ENCODE results near the gene SNRPE. TPM values are rescaled to one million over a fixed set of nuclear protein-coding genes. Genes with fewer than 3 reads are reported as not detected.

The SNRPE gene
- total and polyA plus RNA-seq, 2 experiments from 2014 or later: 99.3 to 904 TPM

DNA sequence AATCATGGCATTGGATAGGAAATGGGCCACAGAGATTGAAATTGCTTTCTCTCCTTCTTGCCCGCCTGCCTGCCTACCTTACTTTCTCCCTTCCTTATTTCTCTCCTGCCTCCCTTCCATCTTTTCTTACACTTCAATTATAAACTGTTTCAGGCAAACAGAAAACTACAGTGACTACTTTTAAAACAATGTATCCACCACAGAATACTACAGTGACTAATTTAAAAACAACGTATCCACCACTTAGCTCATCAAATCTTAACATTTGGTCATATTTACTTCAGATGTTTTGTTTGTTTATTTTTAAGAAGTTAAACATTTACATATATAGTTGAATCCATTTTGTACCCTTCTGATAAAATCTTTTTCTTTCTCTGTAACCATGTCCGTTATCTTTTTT lies 54.4 kb downstream of the SNRPE start:
- Histone ChIP-seq H3K79me2 (replicated peaks; ENCODE audit: insufficient read depth) (no peaks in the 10 kb centered on the region), H4K20me1 (replicated peaks; ENCODE audit: insufficient read depth) (no peaks in the 10 kb centered on the region), H3K9me2 (ENCODE audit: insufficient read depth) (no peaks in the 10 kb centered on the region), H3K27ac (ENCODE audit: low read depth) (no peak overlapping the region), H3K4me3 (no peak overlapping the region), H3K27me3 (ENCODE audit: insufficient read depth) (no peaks in the 10 kb centered on the region), H3K4me1 (ENCODE audit: insufficient read depth) (no peaks in the 10 kb centered on the region), H3K36me3 (ENCODE audit: insufficient read depth) (no peaks in the 10 kb centered on the region), H3F3A (replicated peaks; ENCODE audit: low read depth) (no peaks in the 10 kb centered on the region), H2AFZ (no peak overlapping the region), H3K4me2 (no peak overlapping the region)
- Mint-ChIP-seq H3K36me3 (ENCODE audit: low read depth) (0 out of 3 replicates have a peak, but pooled peaks cover 3% of the 10 kb centered on the region), H3K9me3 (peaks cover 9% of the 10 kb centered on the region; the same call in 2 of the 3 replicates), H3K27ac (no peak overlapping the region), H3K4me1 (no peaks in the 10 kb centered on the region), H3K27me3 (ENCODE audit: insufficient read depth, low read depth, poor library complexity) (peaks cover 3% of the 10 kb centered on the region), H3K4me3 (no peak overlapping the region)
- ATAC-seq: no peak
- TF ChIP-seq EZH2phosphoT487 (IDR thresholded peaks at IDR 0.05; ENCODE audit: unreplicated experiment): no peak
- TF ChIP-seq, protein P1, sequence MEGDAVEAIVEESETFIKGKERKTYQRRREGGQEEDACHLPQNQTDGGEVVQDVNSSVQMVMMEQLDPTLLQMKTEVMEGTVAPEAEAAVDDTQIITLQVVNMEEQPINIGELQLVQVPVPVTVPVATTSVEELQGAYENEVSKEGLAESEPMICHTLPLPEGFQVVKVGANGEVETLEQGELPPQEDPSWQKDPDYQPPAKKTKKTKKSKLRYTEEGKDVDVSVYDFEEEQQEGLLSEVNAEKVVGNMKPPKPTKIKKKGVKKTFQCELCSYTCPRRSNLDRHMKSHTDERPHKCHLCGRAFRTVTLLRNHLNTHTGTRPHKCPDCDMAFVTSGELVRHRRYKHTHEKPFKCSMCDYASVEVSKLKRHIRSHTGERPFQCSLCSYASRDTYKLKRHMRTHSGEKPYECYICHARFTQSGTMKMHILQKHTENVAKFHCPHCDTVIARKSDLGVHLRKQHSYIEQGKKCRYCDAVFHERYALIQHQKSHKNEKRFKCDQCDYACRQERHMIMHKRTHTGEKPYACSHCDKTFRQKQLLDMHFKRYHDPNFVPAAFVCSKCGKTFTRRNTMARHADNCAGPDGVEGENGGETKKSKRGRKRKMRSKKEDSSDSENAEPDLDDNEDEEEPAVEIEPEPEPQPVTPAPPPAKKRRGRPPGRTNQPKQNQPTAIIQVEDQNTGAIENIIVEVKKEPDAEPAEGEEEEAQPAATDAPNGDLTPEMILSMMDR (conservative IDR thresholded peaks at IDR 0.05; ENCODE audit: low read depth in 2 of 2): no peak
- TF ChIP-seq POLR2AphosphoS5 (IDR thresholded peaks at IDR 0.05; ENCODE audit: low read depth): no peak
- TF ChIP-seq NANOG (IDR thresholded peaks at IDR 0.05; ENCODE audit: borderline replicate concordance): no peak
- no peak for TF ChIP-seq ZNF462 (CRISPR knock-in tag; IDR thresholded peaks at IDR 0.05)
- no peak for TF ChIP-seq JUNB (IDR thresholded peaks at IDR 0.05; ENCODE audit: unreplicated experiment)
- no peak for TF ChIP-seq ZNF114 (CRISPR knock-in tag; IDR thresholded peaks at IDR 0.05)
- TF ChIP-seq STAT1 (IDR thresholded peaks at IDR 0.05; ENCODE audit: unreplicated experiment): no peak
- TF ChIP-seq, protein P2, sequence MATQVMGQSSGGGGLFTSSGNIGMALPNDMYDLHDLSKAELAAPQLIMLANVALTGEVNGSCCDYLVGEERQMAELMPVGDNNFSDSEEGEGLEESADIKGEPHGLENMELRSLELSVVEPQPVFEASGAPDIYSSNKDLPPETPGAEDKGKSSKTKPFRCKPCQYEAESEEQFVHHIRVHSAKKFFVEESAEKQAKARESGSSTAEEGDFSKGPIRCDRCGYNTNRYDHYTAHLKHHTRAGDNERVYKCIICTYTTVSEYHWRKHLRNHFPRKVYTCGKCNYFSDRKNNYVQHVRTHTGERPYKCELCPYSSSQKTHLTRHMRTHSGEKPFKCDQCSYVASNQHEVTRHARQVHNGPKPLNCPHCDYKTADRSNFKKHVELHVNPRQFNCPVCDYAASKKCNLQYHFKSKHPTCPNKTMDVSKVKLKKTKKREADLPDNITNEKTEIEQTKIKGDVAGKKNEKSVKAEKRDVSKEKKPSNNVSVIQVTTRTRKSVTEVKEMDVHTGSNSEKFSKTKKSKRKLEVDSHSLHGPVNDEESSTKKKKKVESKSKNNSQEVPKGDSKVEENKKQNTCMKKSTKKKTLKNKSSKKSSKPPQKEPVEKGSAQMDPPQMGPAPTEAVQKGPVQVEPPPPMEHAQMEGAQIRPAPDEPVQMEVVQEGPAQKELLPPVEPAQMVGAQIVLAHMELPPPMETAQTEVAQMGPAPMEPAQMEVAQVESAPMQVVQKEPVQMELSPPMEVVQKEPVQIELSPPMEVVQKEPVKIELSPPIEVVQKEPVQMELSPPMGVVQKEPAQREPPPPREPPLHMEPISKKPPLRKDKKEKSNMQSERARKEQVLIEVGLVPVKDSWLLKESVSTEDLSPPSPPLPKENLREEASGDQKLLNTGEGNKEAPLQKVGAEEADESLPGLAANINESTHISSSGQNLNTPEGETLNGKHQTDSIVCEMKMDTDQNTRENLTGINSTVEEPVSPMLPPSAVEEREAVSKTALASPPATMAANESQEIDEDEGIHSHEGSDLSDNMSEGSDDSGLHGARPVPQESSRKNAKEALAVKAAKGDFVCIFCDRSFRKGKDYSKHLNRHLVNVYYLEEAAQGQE (IDR thresholded peaks at IDR 0.05; ENCODE audit: unreplicated experiment): no peak
- TF ChIP-seq CREB1 (CRISPR knock-in tag; IDR thresholded peaks at IDR 0.05; ENCODE audit: low read depth): no peak
- no peak for TF ChIP-seq EZH2 (IDR thresholded peaks at IDR 0.05; ENCODE audit: low read depth, unreplicated experiment)
- TF ChIP-seq ZNF331 (CRISPR knock-in tag; IDR thresholded peaks at IDR 0.05; ENCODE audit: low read depth): no peak
- no peak for TF ChIP-seq ETS1 (IDR thresholded peaks at IDR 0.05)
- no peak for DNase-seq (ENCODE audit: low spot score)
